Measurements from ENCODE around the gene APELA. TPM values are rescaled to one million over a fixed set of nuclear protein-coding genes. Genes with fewer than 3 reads are reported as not detected.

Gene APELA
- total and polyA plus RNA-seq, 11 donors = not detected

GRCh38 chr4:164847967-164848649 is 28.9 kb upstream of the APELA start:
- no peak overlapping the region for H3K27ac ChIP-seq
- DNase-seq (no peak), ATAC-seq (no peak)
- no peak overlapping the region for H3K4me3 ChIP-seq
- H3K4me1 ChIP-seq = no peaks in the 10 kb centered on the region
- H3K9me3 ChIP-seq = no peaks in the 10 kb centered on the region
- H3K27me3 ChIP-seq = no peaks in the 10 kb centered on the region
- no peaks in the 10 kb centered on the region for H3K36me3 ChIP-seq
- 45 to 73% (median 51%) methylated on average over 2 of the region's 2 CpGs for WGBS, 4 donors
- TF ChIP-seq POLR2A (IDR thresholded peaks at IDR 0.05) = no peak
- TF ChIP-seq, protein P1, sequence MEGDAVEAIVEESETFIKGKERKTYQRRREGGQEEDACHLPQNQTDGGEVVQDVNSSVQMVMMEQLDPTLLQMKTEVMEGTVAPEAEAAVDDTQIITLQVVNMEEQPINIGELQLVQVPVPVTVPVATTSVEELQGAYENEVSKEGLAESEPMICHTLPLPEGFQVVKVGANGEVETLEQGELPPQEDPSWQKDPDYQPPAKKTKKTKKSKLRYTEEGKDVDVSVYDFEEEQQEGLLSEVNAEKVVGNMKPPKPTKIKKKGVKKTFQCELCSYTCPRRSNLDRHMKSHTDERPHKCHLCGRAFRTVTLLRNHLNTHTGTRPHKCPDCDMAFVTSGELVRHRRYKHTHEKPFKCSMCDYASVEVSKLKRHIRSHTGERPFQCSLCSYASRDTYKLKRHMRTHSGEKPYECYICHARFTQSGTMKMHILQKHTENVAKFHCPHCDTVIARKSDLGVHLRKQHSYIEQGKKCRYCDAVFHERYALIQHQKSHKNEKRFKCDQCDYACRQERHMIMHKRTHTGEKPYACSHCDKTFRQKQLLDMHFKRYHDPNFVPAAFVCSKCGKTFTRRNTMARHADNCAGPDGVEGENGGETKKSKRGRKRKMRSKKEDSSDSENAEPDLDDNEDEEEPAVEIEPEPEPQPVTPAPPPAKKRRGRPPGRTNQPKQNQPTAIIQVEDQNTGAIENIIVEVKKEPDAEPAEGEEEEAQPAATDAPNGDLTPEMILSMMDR (IDR thresholded peaks at IDR 0.05) = no peak
- intact Hi-C loops (cut with DNase I) = no loop called here

- DNase-seq (no peak), ATAC-seq (no peak)
- intact Hi-C loops (cut with DNase I) = no loop called here
- Histone ChIP-seq H3K4me1 (no peaks in the 10 kb centered on the region), H3K4me3 (no peak overlapping the region), H3K36me3 (no peaks in the 10 kb centered on the region), H3K27me3 (no peaks in the 10 kb centered on the region), H3K9me3 (no peaks in the 10 kb centered on the region), H3K27ac (no peak overlapping the region)
- 83 to 94% (median 89%) methylated on average over 1 of the region's 1 CpG for WGBS, 4 donors
- TF ChIP-seq, protein P1 (IDR thresholded peaks at IDR 0.05) = no peak
- no peak for TF ChIP-seq POLR2A (IDR thresholded peaks at IDR 0.05)
Observed at GRCh38 chr4:164856396-164856795, 20.6 kb upstream of the APELA start.

DNA sequence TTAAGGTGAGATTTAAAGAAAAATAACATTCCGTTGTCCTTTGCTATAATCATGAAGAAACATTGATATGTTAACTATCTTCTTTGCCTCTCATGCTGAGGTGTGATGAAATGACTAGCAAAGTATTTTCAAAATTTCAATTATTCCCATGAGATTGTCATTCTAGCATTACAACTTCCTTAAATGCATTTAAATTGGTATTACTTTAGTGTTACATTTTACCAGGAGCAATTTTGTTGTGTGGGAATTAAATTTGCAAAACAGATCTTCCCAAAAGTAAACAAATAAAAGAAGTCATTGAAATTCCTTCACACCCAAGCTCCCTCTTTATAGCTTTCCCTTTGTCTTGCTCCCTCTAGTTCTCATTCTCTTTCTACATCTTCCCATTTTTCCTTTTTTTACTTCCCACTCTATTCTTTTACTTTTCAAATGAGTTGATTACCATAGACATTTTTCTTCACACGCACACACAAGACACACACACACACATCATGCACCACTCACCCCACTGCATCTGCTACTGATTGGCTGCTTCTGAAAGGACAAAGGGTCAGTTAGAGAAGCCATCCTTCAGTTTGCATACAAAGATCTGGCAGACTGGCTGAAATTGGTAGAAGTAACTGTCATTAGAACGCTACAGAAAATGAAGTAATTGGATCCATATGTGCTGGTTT is 10.0 kb upstream of the APELA start:
- Histone ChIP-seq H3K36me3 (no peaks in the 10 kb centered on the region), H3K27ac (no peak overlapping the region), H3K4me1 (no peaks in the 10 kb centered on the region), H3K27me3 (no peaks in the 10 kb centered on the region), H3K4me3 (no peak overlapping the region), H3K9me3 (no peaks in the 10 kb centered on the region)
- no peak for TF ChIP-seq POLR2A (IDR thresholded peaks at IDR 0.05)
- TF ChIP-seq, protein P1 (IDR thresholded peaks at IDR 0.05) = no peak
- DNase-seq (no peak), ATAC-seq (no peak)
- WGBS, 4 donors = 13 to 22% (median 19%) methylated on average over 3 of the region's 3 CpGs
- intact Hi-C loops (cut with DNase I) = no loop called here

- Histone ChIP-seq H3K36me3 (no peaks in the 10 kb centered on the region), H3K27ac (no peak overlapping the region), H3K4me3 (no peak overlapping the region), H3K4me1 (no peaks in the 10 kb centered on the region), H3K27me3 (peaks cover 0 to 1% (median 0%) of the 10 kb centered on the region in 9 donors), H3K9me3 (no peaks in the 10 kb centered on the region)
- intact Hi-C loops (cut with DNase I) = no loop called here
- WGBS, 4 donors = 79 to 92% (median 88%) methylated on average over 4 of the region's 4 CpGs
- TF ChIP-seq, protein P1 (IDR thresholded peaks at IDR 0.05) = no peak
- TF ChIP-seq POLR2A (IDR thresholded peaks at IDR 0.05) = no peak
- ATAC-seq (no peak), DNase-seq (no peak)
Observed at GRCh38 chr4:164871673-164872072, 5.3 kb upstream of the APELA start.

Measured in heart left ventricle (tissue), 16 donors.